ENCODE measurements around the gene FAM149B1. TPM values are rescaled to one million over a fixed set of nuclear protein-coding genes. Genes with fewer than 3 reads are reported as not detected.

The FAM149B1 gene
- total RNA-seq, 1 experiment from 2014 or later, result 22.8 TPM

GRCh38 chr10:73239908-73240307, 72.0 kb downstream of the FAM149B1 start:
- POLR2A ChIA-PET, result no interaction called here
- intact Hi-C loops (cut with micrococcal nuclease), result no loop called here
- Mint-ChIP-seq H3K27ac (ENCODE audit: low read depth, unreplicated experiment) (peak overlapping the region; percentile 31), H3K4me3 (ENCODE audit: unreplicated experiment) (no peak overlapping the region), H3K27me3 (ENCODE audit: insufficient read depth, unreplicated experiment) (no peaks in the 10 kb centered on the region), H3K4me1 (ENCODE audit: insufficient read depth, unreplicated experiment) (peaks cover 9% of the 10 kb centered on the region), H3K36me3 (ENCODE audit: insufficient read depth, unreplicated experiment) (peaks cover 69% of the 10 kb centered on the region), H3K9me3 (ENCODE audit: unreplicated experiment) (no peaks in the 10 kb centered on the region)
- no peak for TF ChIP-seq CTCF (IDR thresholded peaks at IDR 0.05; ENCODE audit: unreplicated experiment)
- no peak for DNase-seq (ENCODE audit: unreplicated experiment)
- CTCF ChIA-PET, result interaction anchor here (0.6 to 1.0 kb wide), 2 partner anchors 10 to 1464 kb away, joined by 3 to 4 read pairs; no protein-coding TSS in a partner anchor
- BruUV-seq (replicated peaks), result no TSS peak

GRCh38 chr10:73244866-73245477, 77.1 kb downstream of the FAM149B1 start:
- Mint-ChIP-seq H3K9me3 (ENCODE audit: unreplicated experiment) (no peaks in the 10 kb centered on the region), H3K4me3 (ENCODE audit: unreplicated experiment) (peak overlapping the region; percentile 91), H3K27ac (ENCODE audit: low read depth, unreplicated experiment) (peak overlapping the region; percentile 95), H3K4me1 (ENCODE audit: insufficient read depth, unreplicated experiment) (peaks cover 20% of the 10 kb centered on the region), H3K36me3 (ENCODE audit: insufficient read depth, unreplicated experiment) (peaks cover 80% of the 10 kb centered on the region), H3K27me3 (ENCODE audit: insufficient read depth, unreplicated experiment) (no peaks in the 10 kb centered on the region)
- POLR2A ChIA-PET, result interaction anchor here (1.1 to 4.4 kb wide), 4 partner anchors 11 to 168 kb away, joined by 3 to 64 read pairs (median 42); partner anchors contain the start of genes ANXA7, ECD and FAM149B1
- DNase-seq (ENCODE audit: unreplicated experiment), result no peak
- intact Hi-C loops (cut with micrococcal nuclease), result no loop called here
- TF ChIP-seq CTCF (IDR thresholded peaks at IDR 0.05; ENCODE audit: unreplicated experiment), result no peak
- BruUV-seq (replicated peaks), result no TSS peak
- CTCF ChIA-PET, result interaction anchor here (0.6 kb wide), 1 partner anchor 18 kb away, joined by 4 read pairs; no protein-coding TSS in a partner anchor

GRCh38 chr10:73246322-73246645, 78.4 kb downstream of the FAM149B1 start:
- Mint-ChIP-seq H3K27me3 (ENCODE audit: insufficient read depth, unreplicated experiment) (no peaks in the 10 kb centered on the region), H3K9me3 (ENCODE audit: unreplicated experiment) (no peaks in the 10 kb centered on the region), H3K36me3 (ENCODE audit: insufficient read depth, unreplicated experiment) (peaks cover 80% of the 10 kb centered on the region), H3K27ac (ENCODE audit: low read depth, unreplicated experiment) (peak overlapping the region; percentile 95), H3K4me3 (ENCODE audit: unreplicated experiment) (peak overlapping the region; percentile 91), H3K4me1 (ENCODE audit: insufficient read depth, unreplicated experiment) (peaks cover 30% of the 10 kb centered on the region)
- TF ChIP-seq CTCF (IDR thresholded peaks at IDR 0.05; ENCODE audit: unreplicated experiment), result no peak
- ChIA-PET POLR2A (interaction anchor here (0.9 to 4.4 kb wide), 15 partner anchors 9 to 1013 kb away, joined by 3 to 64 read pairs (median 13); partner anchors contain the start of genes ANXA7, CFAP70, ECD and FAM149B1), CTCF (no interaction called here)
- DNase-seq (ENCODE audit: unreplicated experiment), result no peak
- intact Hi-C loops (cut with micrococcal nuclease), result loop anchor here (2.0 kb wide), 1 partner anchor 167 kb away; no protein-coding TSS in a partner anchor
- TSS peak; percentile 44 for BruUV-seq (replicated peaks)

- no peaks in the 10 kb centered on the region for H3K27me3 Mint-ChIP-seq (ENCODE audit: insufficient read depth, unreplicated experiment)
- H3K36me3 Mint-ChIP-seq (ENCODE audit: insufficient read depth, unreplicated experiment), result peaks cover 81% of the 10 kb centered on the region
- intact Hi-C loops (cut with micrococcal nuclease), result loop anchor here (2.0 kb wide), 1 partner anchor 166 kb away; no protein-coding TSS in a partner anchor
- DNase-seq (ENCODE audit: unreplicated experiment), result peak; percentile 96
- CTCF ChIA-PET, result interaction anchor here (0.7 to 0.8 kb wide), 3 partner anchors 9 to 249 kb away, joined by 3 to 5 read pairs (median 5); partner anchors contain the start of gene PPP3CB
- H3K4me3 Mint-ChIP-seq (ENCODE audit: unreplicated experiment), result peak within 1 kb of the TSS; percentile 91
- no TSS peak for BruUV-seq (replicated peaks)
- H3K4me1 Mint-ChIP-seq (ENCODE audit: insufficient read depth, unreplicated experiment), result peaks cover 30% of the 10 kb centered on the region
- H3K27ac Mint-ChIP-seq (ENCODE audit: low read depth, unreplicated experiment), result peak within 1 kb of the TSS; percentile 95
- TF ChIP-seq CTCF (IDR thresholded peaks at IDR 0.05; ENCODE audit: unreplicated experiment), result peak; percentile 6
- POLR2A ChIA-PET, result interaction anchor here (0.7 to 4.4 kb wide), 33 partner anchors 9 to 1014 kb away, joined by 3 to 64 read pairs (median 5); partner anchors contain the start of genes ANXA7, CFAP70, ECD and FAM149B1
- no peaks in the 10 kb centered on the region for H3K9me3 Mint-ChIP-seq (ENCODE audit: unreplicated experiment)
Measured at GRCh38 chr10:73246646-73247508, 79.0 kb downstream of the FAM149B1 start, which contains the start of gene DNAJC9. DNAJC9 (minus strand) TSS chr10:73247255; CDS start chr10:73247189, 66 bp downstream.

Data from MCF 10A (cell line).